ENCODE measurements around the gene STARD3. TPM values are rescaled to one million over a fixed set of nuclear protein-coding genes. Genes with fewer than 3 reads are reported as not detected.

Gene STARD3
- total RNA-seq, 1 experiment from 2014 or later = 30.1 TPM

GRCh38 chr17:39612291-39612894, 24.6 kb upstream of the STARD3 start:
- Mint-ChIP-seq H3K27ac (ENCODE audit: low read depth, unreplicated experiment) (no peak overlapping the region), H3K4me3 (ENCODE audit: unreplicated experiment) (no peak overlapping the region), H3K4me1 (ENCODE audit: insufficient read depth, unreplicated experiment) (no peaks in the 10 kb centered on the region), H3K9me3 (ENCODE audit: unreplicated experiment) (no peaks in the 10 kb centered on the region), H3K27me3 (ENCODE audit: insufficient read depth, unreplicated experiment) (peaks cover 51% of the 10 kb centered on the region), H3K36me3 (ENCODE audit: insufficient read depth, unreplicated experiment) (no peaks in the 10 kb centered on the region)
- DNase-seq (ENCODE audit: unreplicated experiment) = no peak
- ChIA-PET POLR2A (no interaction called here), CTCF (interaction anchor here (0.6 to 1.2 kb wide), 4 partner anchors 11 to 401 kb away, joined by 3 to 5 read pairs (median 4); no protein-coding TSS in a partner anchor)
- no peak for TF ChIP-seq CTCF (IDR thresholded peaks at IDR 0.05; ENCODE audit: unreplicated experiment)
- intact Hi-C loops (cut with micrococcal nuclease) = no loop called here
- BruUV-seq (replicated peaks) = no TSS peak

- DNase-seq (ENCODE audit: unreplicated experiment) = no peak
- intact Hi-C loops (cut with micrococcal nuclease) = no loop called here
- H3K9me3 Mint-ChIP-seq (ENCODE audit: unreplicated experiment) = no peaks in the 10 kb centered on the region
Observed at GRCh38 chr17:39612935-39613464, 23.9 kb upstream of the STARD3 start.

GRCh38 chr17:39614545-39615157, 22.3 kb upstream of the STARD3 start:
- DNase-seq (ENCODE audit: unreplicated experiment) = no peak
- no peak overlapping the region for H3K4me3 Mint-ChIP-seq (ENCODE audit: unreplicated experiment)
- BruUV-seq (replicated peaks) = no TSS peak
- H3K27ac Mint-ChIP-seq (ENCODE audit: low read depth, unreplicated experiment) = no peak overlapping the region
- no peaks in the 10 kb centered on the region for H3K36me3 Mint-ChIP-seq (ENCODE audit: insufficient read depth, unreplicated experiment)
- intact Hi-C loops (cut with micrococcal nuclease) = no loop called here
- CTCF ChIA-PET = interaction anchor here (1.0 kb wide), 1 partner anchor 39 kb away, joined by 3 read pairs; no protein-coding TSS in a partner anchor
- POLR2A ChIA-PET = interaction anchor here (0.6 to 0.8 kb wide), 2 partner anchors 14 to 15 kb away, joined by 3 read pairs; no protein-coding TSS in a partner anchor
- H3K27me3 Mint-ChIP-seq (ENCODE audit: insufficient read depth, unreplicated experiment) = peaks cover 38% of the 10 kb centered on the region
- no peak for TF ChIP-seq CTCF (IDR thresholded peaks at IDR 0.05; ENCODE audit: unreplicated experiment)
- H3K9me3 Mint-ChIP-seq (ENCODE audit: unreplicated experiment) = no peaks in the 10 kb centered on the region
- H3K4me1 Mint-ChIP-seq (ENCODE audit: insufficient read depth, unreplicated experiment) = peaks cover 6% of the 10 kb centered on the region

More at GRCh38 chr17:39612935-39613464, 23.9 kb upstream of the STARD3 start:
- BruUV-seq (replicated peaks) = no TSS peak
- TF ChIP-seq CTCF (IDR thresholded peaks at IDR 0.05; ENCODE audit: unreplicated experiment) = no peak
- Mint-ChIP-seq H3K27me3 (ENCODE audit: insufficient read depth, unreplicated experiment) (peaks cover 47% of the 10 kb centered on the region), H3K4me1 (ENCODE audit: insufficient read depth, unreplicated experiment) (no peaks in the 10 kb centered on the region), H3K4me3 (ENCODE audit: unreplicated experiment) (no peak overlapping the region), H3K27ac (ENCODE audit: low read depth, unreplicated experiment) (no peak overlapping the region), H3K36me3 (ENCODE audit: insufficient read depth, unreplicated experiment) (no peaks in the 10 kb centered on the region)
- POLR2A ChIA-PET = interaction anchor here (0.6 to 0.8 kb wide), 2 partner anchors 13 to 56 kb away, joined by 3 read pairs; no protein-coding TSS in a partner anchor
- CTCF ChIA-PET = interaction anchor here (0.6 to 1.2 kb wide), 2 partner anchors 10 to 65 kb away, joined by 4 read pairs; no protein-coding TSS in a partner anchor

- no TSS peak for BruUV-seq (replicated peaks)
- ChIA-PET POLR2A (interaction anchor here (0.6 kb wide), 1 partner anchor 15 kb away, joined by 3 read pairs; no protein-coding TSS in a partner anchor), CTCF (interaction anchor here (0.7 kb wide), 1 partner anchor 66 kb away, joined by 3 read pairs; no protein-coding TSS in a partner anchor)
- intact Hi-C loops (cut with micrococcal nuclease) = no loop called here
- TF ChIP-seq CTCF (IDR thresholded peaks at IDR 0.05; ENCODE audit: unreplicated experiment) = no peak
- peaks cover 38% of the 10 kb centered on the region for H3K27me3 Mint-ChIP-seq (ENCODE audit: insufficient read depth, unreplicated experiment)
- H3K4me1 Mint-ChIP-seq (ENCODE audit: insufficient read depth, unreplicated experiment) = peaks cover 6% of the 10 kb centered on the region
- no peaks in the 10 kb centered on the region for H3K36me3 Mint-ChIP-seq (ENCODE audit: insufficient read depth, unreplicated experiment)
- H3K4me3 Mint-ChIP-seq (ENCODE audit: unreplicated experiment) = no peak overlapping the region
- DNase-seq (ENCODE audit: unreplicated experiment) = no peak
- no peaks in the 10 kb centered on the region for H3K9me3 Mint-ChIP-seq (ENCODE audit: unreplicated experiment)
- H3K27ac Mint-ChIP-seq (ENCODE audit: low read depth, unreplicated experiment) = no peak overlapping the region
Observed at GRCh38 chr17:39615434-39615833, 21.5 kb upstream of the STARD3 start.
